Cardiac muscle cell (in vitro differentiated cells and primary cell): ENCODE data around the gene DEFB121. TPM values are rescaled to one million over a fixed set of nuclear protein-coding genes. Genes with fewer than 3 reads are reported as not detected.

ENCODE experiments used
- DNase-seq, 2 donors: peaks; one replicate each; pipeline versions ENCODE4 v3.0.0 to v3.0.0-alpha.2; 2010 to 2017; ENCODE audit warnings: low read depth in 1 of 2, low spot score in 1 of 2
- H3K27ac ChIP-seq: fragments of 200-600 bp; sonication (generic); 2 replicates; pipeline ENCODE4 v1.5.1; 2016
- H3K27me3 ChIP-seq: fragments of 200-600 bp; sonication (generic); 2 replicates; pipeline ENCODE4 v1.6.0; 2016; ENCODE audit warnings: control low read depth
- H3K36me3 ChIP-seq: fragments of 200-600 bp; sonication (generic); 2 replicates; pipeline ENCODE4 v1.5.1; 2016; ENCODE audit warnings: control low read depth
- H3K4me1 ChIP-seq: fragments of 200-600 bp; sonication (generic); 2 replicates; pipeline ENCODE4 v1.8.1; 2017; ENCODE audit warnings: low read depth, mild to moderate bottlenecking, mixed run types
- H3K4me3 ChIP-seq: fragments of 200-600 bp; sonication (generic); 2 replicates; pipeline ENCODE4 v1.5.1; 2016; ENCODE audit warnings: mild to moderate bottlenecking
- H3K9me3 ChIP-seq: fragments of 200-600 bp; sonication (generic); 2 replicates; pipeline ENCODE4 v1.5.1; 2017; ENCODE audit warnings: low read depth, mild to moderate bottlenecking, control low read depth
- CTCF ChIP-seq: IDR thresholded peaks from 2 replicates; pipeline ENCODE4 v1.5.1; 2012; ENCODE audit warnings: low read depth, mild to moderate bottlenecking, low read length
- polyA plus RNA-seq: library from polyadenylated mRNA; unstranded; fragments of >200 nt; fragmentation: Nextera tagmentation; extraction: Ambion mirVana; gene quantifications from 2 replicates; pipeline ENCODE4 v1.2.1, GENCODE V29; 2016
- total RNA-seq: library from RNA; depleted of rRNA; stranded (reverse); fragments of >200 nt; gene quantifications from 2 replicates; pipeline ENCODE4 v1.2.3, GENCODE V29; 2016

Gene DEFB121
- total RNA-seq (not detected in 2 replicates), polyA plus RNA-seq (not detected in 2 replicates)

- Histone ChIP-seq H3K36me3 (no peaks in the 10 kb centered on the region), H3K9me3 (no peaks in the 10 kb centered on the region), H3K27me3 (no peaks in the 10 kb centered on the region), H3K4me1 (no peaks in the 10 kb centered on the region), H3K27ac (no peak within 1 kb of the TSS), H3K4me3 (no peak within 1 kb of the TSS)
- no peak for TF ChIP-seq CTCF
- DNase-seq: no peak
These were observed at the start of gene DEFB121 for GRCh38 chr20:31406115-31406514. TSS of gene DEFB121 (minus strand) at chr20:31406215. CDS start at chr20:31406152, 63 bp downstream.

GRCh38 chr20:31454361-31454760, 48.3 kb upstream of the DEFB121 start:
- H3K36me3 ChIP-seq: no peaks in the 10 kb centered on the region
- H3K27ac ChIP-seq: no peak overlapping the region
- H3K9me3 ChIP-seq: no peaks in the 10 kb centered on the region
- H3K27me3 ChIP-seq: no peaks in the 10 kb centered on the region
- DNase-seq: no peak
- no peaks in the 10 kb centered on the region for H3K4me1 ChIP-seq
- no peak for TF ChIP-seq CTCF
- H3K4me3 ChIP-seq: no peak overlapping the region

GRCh38 chr20:31452575-31452974, 46.6 kb upstream of the DEFB121 start:
- no peak for DNase-seq
- Histone ChIP-seq H3K27me3 (no peaks in the 10 kb centered on the region), H3K9me3 (no peaks in the 10 kb centered on the region), H3K36me3 (no peaks in the 10 kb centered on the region), H3K4me1 (no peaks in the 10 kb centered on the region), H3K27ac (no peak overlapping the region), H3K4me3 (no peak overlapping the region)
- no peak for TF ChIP-seq CTCF

GRCh38 chr20:31449511-31450414, 43.7 kb upstream of the DEFB121 start:
- no peak for TF ChIP-seq CTCF
- Histone ChIP-seq H3K36me3 (no peaks in the 10 kb centered on the region), H3K4me1 (no peaks in the 10 kb centered on the region), H3K9me3 (no peaks in the 10 kb centered on the region), H3K27me3 (no peaks in the 10 kb centered on the region), H3K4me3 (no peak overlapping the region), H3K27ac (no peak overlapping the region)
- no peak for DNase-seq

- no peaks in the 10 kb centered on the region for H3K36me3 ChIP-seq
- no peak for TF ChIP-seq CTCF
- no peak overlapping the region for H3K4me3 ChIP-seq
- H3K27ac ChIP-seq: no peak overlapping the region
- H3K4me1 ChIP-seq: no peaks in the 10 kb centered on the region
- H3K27me3 ChIP-seq: no peaks in the 10 kb centered on the region
- no peak for DNase-seq
- H3K9me3 ChIP-seq: no peaks in the 10 kb centered on the region
These were observed 40.2 kb upstream of the DEFB121 start for GRCh38 chr20:31446084-31446819.
